HG03280 (cell line): Measurements from ENCODE around the gene AOX1.
"Not testable (repeated sequence)": the region's sequence is repeated elsewhere in the genome, so short reads cannot be mapped to it uniquely, and the experiment has no call there.

Experiments
- ATAC-seq: cut with Tn5 transposase; IDR thresholded peaks from one replicate; pipeline ENCODE4 v1.9.1; 2021; ENCODE audit warnings: mild to moderate bottlenecking, moderate library complexity; ENCODE audit not compliant: unreplicated experiment

Gene AOX1

GRCh38 chr2:200625282-200625681 lies 39.5 kb downstream of the AOX1 start:
- ATAC-seq, result no peak

- ATAC-seq, result no peak
Measured at GRCh38 chr2:200625958-200626363, 40.1 kb downstream of the AOX1 start.

- no peak for ATAC-seq
Measured at GRCh38 chr2:200627110-200627770, 41.4 kb downstream of the AOX1 start.

- not testable (repeated sequence) for ATAC-seq
Measured at GRCh38 chr2:200628461-200628860, 42.6 kb downstream of the AOX1 start.

- ATAC-seq, result no peak
Measured at GRCh38 chr2:200631287-200631686, 45.5 kb downstream of the AOX1 start.

- no peak for ATAC-seq
Measured at GRCh38 chr2:200634231-200634964, 48.6 kb downstream of the AOX1 start.

GRCh38 chr2:200635251-200635650 lies 49.4 kb downstream of the AOX1 start:
- ATAC-seq, result no peak

GRCh38 chr2:200637901-200638300 lies 52.1 kb downstream of the AOX1 start:
- no peak for ATAC-seq

- ATAC-seq, result no peak
Measured at GRCh38 chr2:200640176-200640575, 54.4 kb downstream of the AOX1 start.

- no peak for ATAC-seq
Measured at GRCh38 chr2:200640901-200641300, 55.1 kb downstream of the AOX1 start.

GRCh38 chr2:200648518-200649281 lies 62.9 kb downstream of the AOX1 start:
- not testable (repeated sequence) for ATAC-seq

- ATAC-seq, result no peak
Measured at GRCh38 chr2:200649724-200650123, 63.9 kb downstream of the AOX1 start.

GRCh38 chr2:200650195-200650594 lies 64.4 kb downstream of the AOX1 start:
- ATAC-seq, result no peak

- no peak for ATAC-seq
Measured at GRCh38 chr2:200652158-200652557, 66.3 kb downstream of the AOX1 start.

GRCh38 chr2:200653021-200653420 lies 67.2 kb downstream of the AOX1 start:
- ATAC-seq, result no peak

- ATAC-seq, result no peak
Measured at GRCh38 chr2:200654823-200655222, 69.0 kb downstream of the AOX1 start.

GRCh38 chr2:200655918-200656580 lies 70.2 kb downstream of the AOX1 start:
- no peak for ATAC-seq

GRCh38 chr2:200658278-200658864 lies 72.6 kb downstream of the AOX1 start:
- ATAC-seq, result no peak

GRCh38 chr2:200659410-200659809 lies 73.6 kb downstream of the AOX1 start:
- no peak for ATAC-seq

- ATAC-seq, result no peak
Measured at GRCh38 chr2:200661477-200661876, 75.7 kb downstream of the AOX1 start.

GRCh38 chr2:200662727-200663126 lies 76.9 kb downstream of the AOX1 start:
- no peak for ATAC-seq
